Thyroid gland (tissue), 4 donors: ENCODE results near the gene MRPL14. TPM values are rescaled to one million over a fixed set of nuclear protein-coding genes. Genes with fewer than 3 reads are reported as not detected.

Source experiments
- DNase-seq, 2 donors: peaks; one replicate each; pipeline ENCODE4 v3.0.0-alpha.2; 2019
- H3K27ac ChIP-seq, 3 donors: fragments of 200-600 bp; sonication (generic); 1 replicate in 2 of 3; 2 replicates in 1 of 3; pipeline ENCODE4 v1.5.1; 2016 to 2019; ENCODE audit warnings: mild to moderate bottlenecking in 1 of 3, moderate library complexity in 1 of 3
- H3K27me3 ChIP-seq: fragments of 200-600 bp; sonication (generic); one replicate; pipeline ENCODE4 v1.5.1; 2019
- H3K36me3 ChIP-seq, 2 donors: fragments of 200-600 bp; sonication (generic); one replicate each; pipeline ENCODE4 v1.5.1; 2016 to 2019
- H3K4me1 ChIP-seq, 2 donors: fragments of 200-600 bp; sonication (generic); one replicate each; pipeline ENCODE4 v1.5.1; 2017 to 2019
- H3K4me3 ChIP-seq, 3 donors: fragments of 200-600 bp; sonication (generic); replicated peaks in 1 of 3; 1 replicate in 2 of 3; 2 replicates in 1 of 3; pipeline ENCODE4 v1.5.1; 2016; ENCODE audit warnings: mild to moderate bottlenecking in 1 of 3
- H3K9me3 ChIP-seq: fragments of 200-600 bp; sonication (generic); one replicate; pipeline ENCODE4 v1.5.1; 2017
- POLR2A ChIP-seq, 2 donors: fragments of 450-650 bp; IDR thresholded peaks; one replicate each; pipeline ENCODE4 v1.6.1; 2017; ENCODE audit warnings: antibody characterized with exemption in 2 of 2, mild to moderate bottlenecking in 2 of 2, moderate library complexity in 1 of 2
- WGBS, 2 donors: methylation state at CpG; one replicate each; pipeline ENCODE4 v1.1.5; 2017; 5-methylcytosine and 5-hydroxymethylcytosine counted together
- intact Hi-C: fragments of 100-400 bp; cut with DNase I; formaldehyde crosslinking; loops from one replicate; pipeline ENCODE4 v1.15.1; 2023
- total RNA-seq, 4 donors: library from RNA; depleted of rRNA; stranded (reverse); fragments of >200 nt; gene quantifications; one replicate each; pipeline ENCODE4 v1.2.3, GENCODE V29; 2016
- TF ChIP-seq, protein P1 (sequence below), 6 experiments: fragments of 200-600 bp in 3 of 6; fragments of 450-650 bp in 3 of 6; sonication (generic) in 3 of 6; IDR thresholded peaks; one replicate each; pipeline ENCODE4 v1.5.1; 2016 to 2019; ENCODE audit warnings: antibody characterized with exemption in 6 of 6, mild to moderate bottlenecking in 2 of 6, inconsistent platforms in 1 of 6, moderate library complexity in 1 of 6

The MRPL14 gene
- total RNA-seq, 4 donors from 2014 or later = 26.5 to 80.5 (median 31.1) TPM

DNA sequence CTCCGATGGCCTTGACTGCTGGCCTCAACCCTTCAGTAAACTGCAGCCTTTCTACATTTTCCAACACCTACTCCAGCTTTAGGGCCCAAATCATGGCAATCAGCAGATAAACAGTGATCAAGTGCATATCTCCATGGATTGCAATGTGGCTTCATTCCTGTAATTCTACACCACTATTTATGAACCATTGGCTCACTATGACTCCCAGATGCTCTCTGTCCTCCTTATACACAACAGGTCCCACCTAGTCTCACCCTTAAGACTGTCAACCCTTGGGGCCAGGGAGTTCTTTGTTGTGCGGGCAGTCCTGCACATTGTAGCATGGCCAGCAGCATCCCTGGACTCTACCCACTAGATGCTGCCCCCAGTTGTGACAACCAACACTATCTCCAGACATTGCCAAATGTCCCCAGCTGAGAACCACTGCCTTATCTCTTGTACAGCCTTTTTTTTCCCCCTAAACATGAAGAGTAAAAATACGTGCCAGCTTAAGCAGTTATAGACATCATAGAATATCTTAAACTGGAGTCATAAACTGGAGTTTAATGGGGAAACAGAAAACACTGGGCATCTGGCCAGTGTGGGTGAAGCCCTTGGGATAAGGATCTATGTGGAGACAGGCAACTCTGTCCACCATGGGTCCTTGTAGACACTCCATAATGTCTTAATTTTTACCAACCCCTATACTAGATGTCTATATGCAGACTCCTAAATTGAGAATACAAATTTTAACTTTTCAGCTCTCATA is 21.1 kb downstream of the MRPL14 start:
- Histone ChIP-seq H3K27ac (peak overlapping the region in 1 of 3 donors; percentile 41), H3K4me1 (peaks cover 0 to 14% of the 10 kb centered on the region in 2 donors), H3K9me3 (no peaks in the 10 kb centered on the region), H3K36me3 (peaks cover 0 to 9% of the 10 kb centered on the region in 2 donors), H3K27me3 (no peaks in the 10 kb centered on the region), H3K4me3 (no peak overlapping the region)
- no peak for TF ChIP-seq POLR2A (IDR thresholded peaks at IDR 0.05)
- TF ChIP-seq, protein P1, sequence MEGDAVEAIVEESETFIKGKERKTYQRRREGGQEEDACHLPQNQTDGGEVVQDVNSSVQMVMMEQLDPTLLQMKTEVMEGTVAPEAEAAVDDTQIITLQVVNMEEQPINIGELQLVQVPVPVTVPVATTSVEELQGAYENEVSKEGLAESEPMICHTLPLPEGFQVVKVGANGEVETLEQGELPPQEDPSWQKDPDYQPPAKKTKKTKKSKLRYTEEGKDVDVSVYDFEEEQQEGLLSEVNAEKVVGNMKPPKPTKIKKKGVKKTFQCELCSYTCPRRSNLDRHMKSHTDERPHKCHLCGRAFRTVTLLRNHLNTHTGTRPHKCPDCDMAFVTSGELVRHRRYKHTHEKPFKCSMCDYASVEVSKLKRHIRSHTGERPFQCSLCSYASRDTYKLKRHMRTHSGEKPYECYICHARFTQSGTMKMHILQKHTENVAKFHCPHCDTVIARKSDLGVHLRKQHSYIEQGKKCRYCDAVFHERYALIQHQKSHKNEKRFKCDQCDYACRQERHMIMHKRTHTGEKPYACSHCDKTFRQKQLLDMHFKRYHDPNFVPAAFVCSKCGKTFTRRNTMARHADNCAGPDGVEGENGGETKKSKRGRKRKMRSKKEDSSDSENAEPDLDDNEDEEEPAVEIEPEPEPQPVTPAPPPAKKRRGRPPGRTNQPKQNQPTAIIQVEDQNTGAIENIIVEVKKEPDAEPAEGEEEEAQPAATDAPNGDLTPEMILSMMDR (IDR thresholded peaks at IDR 0.05) = no peak
- no peak for DNase-seq
- whole genome bisulfite sequencing, 2 donors = 90 to 97% methylated on average over 3 of the region's 3 CpGs
- intact Hi-C loops = no loop called here

DNA sequence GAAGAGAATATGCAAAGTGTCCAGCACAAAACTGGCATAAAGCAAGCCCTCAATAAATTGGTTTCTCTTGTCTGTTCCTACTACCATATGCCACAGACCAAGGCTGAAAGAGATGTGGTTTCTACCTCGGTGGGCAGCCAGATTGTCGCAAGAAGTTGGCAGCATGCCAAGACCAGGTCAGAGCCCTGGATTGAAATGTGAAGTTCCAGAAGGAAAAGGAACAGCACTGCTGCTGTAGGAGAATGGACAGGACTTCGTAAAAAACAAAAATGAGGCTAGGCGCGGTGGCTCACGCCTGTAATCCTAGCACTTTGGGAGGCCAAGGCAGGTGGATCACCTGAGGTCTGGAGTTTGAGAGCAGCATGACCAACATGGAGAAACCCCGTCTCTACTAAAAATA is 22.1 kb downstream of the MRPL14 start:
- Histone ChIP-seq H3K27ac (peak overlapping the region in 2 of 3 donors; percentile 36 to 41), H3K4me3 (no peak overlapping the region), H3K9me3 (no peaks in the 10 kb centered on the region), H3K36me3 (peaks cover 0 to 5% of the 10 kb centered on the region in 2 donors), H3K27me3 (no peaks in the 10 kb centered on the region), H3K4me1 (peaks cover 0 to 14% of the 10 kb centered on the region in 2 donors)
- TF ChIP-seq, protein P1 (IDR thresholded peaks at IDR 0.05) = no peak
- TF ChIP-seq POLR2A (IDR thresholded peaks at IDR 0.05) = no peak
- 77 to 86% methylated on average over 7 of the region's 7 CpGs for WGBS, 2 donors
- intact Hi-C loops = no loop called here
- no peak for DNase-seq

DNA sequence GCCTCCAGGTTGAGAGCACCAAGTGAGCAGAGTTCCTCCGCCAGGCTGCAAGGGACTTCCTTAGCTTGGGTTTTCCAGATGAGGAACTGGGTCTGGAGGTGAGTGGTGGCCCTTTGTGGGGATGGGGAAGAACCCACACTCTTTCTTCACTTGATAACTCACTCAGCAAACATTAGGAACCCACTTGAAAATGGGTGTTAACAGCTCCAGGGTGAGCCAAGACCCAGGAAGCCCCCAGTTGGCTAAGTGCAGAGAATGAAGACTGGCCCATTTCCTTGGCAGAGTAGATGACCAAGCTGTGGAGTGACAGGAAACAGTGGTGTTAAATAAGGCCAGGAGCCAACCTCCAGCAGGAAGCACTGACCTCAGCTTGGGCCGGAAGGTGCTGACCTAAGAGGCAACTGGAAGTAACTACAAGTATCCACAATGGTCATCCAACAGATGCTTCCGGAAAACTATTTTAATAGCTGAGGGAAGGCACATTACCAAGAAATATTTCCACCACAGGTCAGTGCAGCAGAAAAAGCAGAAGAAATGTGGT is 22.7 kb downstream of the MRPL14 start:
- WGBS, 2 donors = 68 to 75% methylated on average over 3 of the region's 3 CpGs
- H3K27ac ChIP-seq = peak overlapping the region in 1 of 3 donors; percentile 41
- H3K9me3 ChIP-seq = no peaks in the 10 kb centered on the region
- peaks cover 0 to 14% of the 10 kb centered on the region in 2 donors for H3K4me1 ChIP-seq
- H3K4me3 ChIP-seq = no peak overlapping the region
- no peaks in the 10 kb centered on the region for H3K27me3 ChIP-seq
- TF ChIP-seq, protein P1 (IDR thresholded peaks at IDR 0.05) = no peak
- no peak for TF ChIP-seq POLR2A (IDR thresholded peaks at IDR 0.05)
- peak; percentile 19 to 22 for DNase-seq
- peaks cover 0 to 5% of the 10 kb centered on the region in 2 donors for H3K36me3 ChIP-seq
- intact Hi-C loops = loop anchor here (5.0 kb wide), 1 partner anchor 33 kb away; no protein-coding TSS in a partner anchor

DNA sequence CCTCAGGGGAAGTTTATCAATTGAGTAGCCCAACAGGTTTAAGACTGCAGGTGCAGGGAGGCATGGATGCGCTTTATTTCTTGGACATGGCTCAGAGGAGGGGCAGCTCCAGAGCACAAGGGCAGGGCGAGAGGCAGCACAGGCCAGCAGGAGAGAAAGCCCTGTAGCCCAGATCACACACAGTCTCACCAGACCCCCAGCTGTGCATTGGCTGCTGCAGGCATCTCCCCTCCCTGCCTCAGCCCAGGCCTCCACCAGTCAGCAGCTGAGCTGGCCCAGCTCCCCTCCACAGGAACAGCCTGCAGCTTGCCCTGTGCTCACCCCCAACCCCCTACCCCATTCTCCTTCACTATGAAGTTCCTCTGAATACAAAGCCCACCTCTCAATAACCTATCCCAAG is 24.7 kb downstream of the MRPL14 start:
- no peak overlapping the region for H3K27ac ChIP-seq
- H3K4me3 ChIP-seq = no peak overlapping the region
- DNase-seq = no peak
- WGBS, 2 donors = 100% methylated on average over 1 to 2 of the region's 2 CpGs
- intact Hi-C loops = loop anchor here (5.0 kb wide), 1 partner anchor 35 kb away; no protein-coding TSS in a partner anchor
- no peaks in the 10 kb centered on the region for H3K36me3 ChIP-seq
- no peaks in the 10 kb centered on the region for H3K9me3 ChIP-seq
- TF ChIP-seq, protein P1 (IDR thresholded peaks at IDR 0.05) = no peak
- TF ChIP-seq POLR2A (IDR thresholded peaks at IDR 0.05) = no peak
- H3K27me3 ChIP-seq = no peaks in the 10 kb centered on the region
- peaks cover 0 to 14% of the 10 kb centered on the region in 2 donors for H3K4me1 ChIP-seq

GRCh38 chr6:44101832-44102231 is 25.4 kb downstream of the MRPL14 start:
- no peaks in the 10 kb centered on the region for H3K36me3 ChIP-seq
- no peaks in the 10 kb centered on the region for H3K27me3 ChIP-seq
- no peak overlapping the region for H3K27ac ChIP-seq
- no peak for DNase-seq
- TF ChIP-seq, protein P1 (IDR thresholded peaks at IDR 0.05) = no peak
- TF ChIP-seq POLR2A (IDR thresholded peaks at IDR 0.05) = no peak
- H3K9me3 ChIP-seq = no peaks in the 10 kb centered on the region
- intact Hi-C loops = loop anchor here (5.0 kb wide), 1 partner anchor 35 kb away; no protein-coding TSS in a partner anchor
- peaks cover 0 to 14% of the 10 kb centered on the region in 2 donors for H3K4me1 ChIP-seq
- 92 to 94% methylated on average over 4 of the region's 4 CpGs for WGBS, 2 donors
- H3K4me3 ChIP-seq = no peak overlapping the region
